Cardiac muscle cell (in vitro differentiated cells and primary cell): ENCODE measurements around the gene MCC. TPM values are rescaled to one million over a fixed set of nuclear protein-coding genes. Genes with fewer than 3 reads are reported as not detected.
"Not testable (repeated sequence)": the region's sequence is repeated elsewhere in the genome, so short reads cannot be mapped to it uniquely, and the experiment has no call there.

ENCODE experiments used
- DNase-seq, 2 donors: peaks; one replicate each; pipeline versions ENCODE4 v3.0.0 to v3.0.0-alpha.2; 2010 to 2017; ENCODE audit warnings: low read depth in 1 of 2, low spot score in 1 of 2
- H3K27ac ChIP-seq: fragments of 200-600 bp; sonication (generic); 2 replicates; pipeline ENCODE4 v1.5.1; 2016
- H3K27me3 ChIP-seq: fragments of 200-600 bp; sonication (generic); 2 replicates; pipeline ENCODE4 v1.6.0; 2016; ENCODE audit warnings: control low read depth
- H3K36me3 ChIP-seq: fragments of 200-600 bp; sonication (generic); 2 replicates; pipeline ENCODE4 v1.5.1; 2016; ENCODE audit warnings: control low read depth
- H3K4me1 ChIP-seq: fragments of 200-600 bp; sonication (generic); 2 replicates; pipeline ENCODE4 v1.8.1; 2017; ENCODE audit warnings: low read depth, mild to moderate bottlenecking, mixed run types
- H3K4me3 ChIP-seq: fragments of 200-600 bp; sonication (generic); 2 replicates; pipeline ENCODE4 v1.5.1; 2016; ENCODE audit warnings: mild to moderate bottlenecking
- H3K9me3 ChIP-seq: fragments of 200-600 bp; sonication (generic); 2 replicates; pipeline ENCODE4 v1.5.1; 2017; ENCODE audit warnings: low read depth, mild to moderate bottlenecking, control low read depth
- polyA plus RNA-seq: library from polyadenylated mRNA; unstranded; fragments of >200 nt; fragmentation: Nextera tagmentation; extraction: Ambion mirVana; gene quantifications from 2 replicates; pipeline ENCODE4 v1.2.1, GENCODE V29; 2016
- total RNA-seq: library from RNA; depleted of rRNA; stranded (reverse); fragments of >200 nt; gene quantifications from 2 replicates; pipeline ENCODE4 v1.2.3, GENCODE V29; 2016
- TF ChIP-seq, protein P1 (sequence below): IDR thresholded peaks from 2 replicates; pipeline ENCODE4 v1.5.1; 2012; ENCODE audit warnings: low read depth, mild to moderate bottlenecking, low read length

MCC gene
- total and polyA plus RNA-seq, 2 experiments from 2014 or later, result 37.8 to 137 TPM

DNA sequence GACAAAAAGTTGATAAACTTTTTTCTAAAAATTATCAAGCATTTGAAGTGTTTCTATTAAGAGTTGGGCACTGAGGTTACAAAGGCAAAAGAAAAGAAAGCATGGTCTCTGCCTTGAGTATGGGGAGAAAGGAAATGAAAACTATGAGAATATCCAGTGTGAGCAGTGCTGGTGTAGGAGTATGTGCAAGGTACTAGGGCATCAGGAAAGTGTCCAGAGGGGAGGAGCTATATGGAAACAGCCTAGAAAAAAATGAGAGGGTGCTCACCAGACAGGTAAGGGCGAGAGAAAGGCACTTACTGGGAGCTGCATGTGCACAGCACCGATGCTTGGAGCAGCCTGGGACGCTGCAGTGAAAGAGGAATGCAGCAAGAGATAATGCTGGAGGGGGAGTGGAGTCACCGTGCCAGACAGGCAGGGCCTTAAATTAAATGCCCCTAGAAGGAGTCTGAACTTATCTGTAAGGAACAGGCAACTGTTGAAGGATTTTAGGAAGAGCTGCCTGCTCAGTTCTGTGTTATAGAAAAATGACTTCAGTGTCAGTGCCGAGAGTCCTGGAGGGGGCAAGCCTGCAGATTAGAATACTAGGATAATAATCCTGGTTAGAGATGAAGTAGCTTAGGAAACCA lies 14.0 kb downstream of the MCC start:
- H3K27me3 ChIP-seq, result no peaks in the 10 kb centered on the region
- no peaks in the 10 kb centered on the region for H3K36me3 ChIP-seq
- no peaks in the 10 kb centered on the region for H3K9me3 ChIP-seq
- peak overlapping the region; percentile 70 for H3K27ac ChIP-seq
- TF ChIP-seq, protein P1, sequence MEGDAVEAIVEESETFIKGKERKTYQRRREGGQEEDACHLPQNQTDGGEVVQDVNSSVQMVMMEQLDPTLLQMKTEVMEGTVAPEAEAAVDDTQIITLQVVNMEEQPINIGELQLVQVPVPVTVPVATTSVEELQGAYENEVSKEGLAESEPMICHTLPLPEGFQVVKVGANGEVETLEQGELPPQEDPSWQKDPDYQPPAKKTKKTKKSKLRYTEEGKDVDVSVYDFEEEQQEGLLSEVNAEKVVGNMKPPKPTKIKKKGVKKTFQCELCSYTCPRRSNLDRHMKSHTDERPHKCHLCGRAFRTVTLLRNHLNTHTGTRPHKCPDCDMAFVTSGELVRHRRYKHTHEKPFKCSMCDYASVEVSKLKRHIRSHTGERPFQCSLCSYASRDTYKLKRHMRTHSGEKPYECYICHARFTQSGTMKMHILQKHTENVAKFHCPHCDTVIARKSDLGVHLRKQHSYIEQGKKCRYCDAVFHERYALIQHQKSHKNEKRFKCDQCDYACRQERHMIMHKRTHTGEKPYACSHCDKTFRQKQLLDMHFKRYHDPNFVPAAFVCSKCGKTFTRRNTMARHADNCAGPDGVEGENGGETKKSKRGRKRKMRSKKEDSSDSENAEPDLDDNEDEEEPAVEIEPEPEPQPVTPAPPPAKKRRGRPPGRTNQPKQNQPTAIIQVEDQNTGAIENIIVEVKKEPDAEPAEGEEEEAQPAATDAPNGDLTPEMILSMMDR, result no peak
- H3K4me1 ChIP-seq, result peaks cover 11% of the 10 kb centered on the region
- DNase-seq, result peak; percentile 53 to 56
- H3K4me3 ChIP-seq, result no peak overlapping the region

DNA sequence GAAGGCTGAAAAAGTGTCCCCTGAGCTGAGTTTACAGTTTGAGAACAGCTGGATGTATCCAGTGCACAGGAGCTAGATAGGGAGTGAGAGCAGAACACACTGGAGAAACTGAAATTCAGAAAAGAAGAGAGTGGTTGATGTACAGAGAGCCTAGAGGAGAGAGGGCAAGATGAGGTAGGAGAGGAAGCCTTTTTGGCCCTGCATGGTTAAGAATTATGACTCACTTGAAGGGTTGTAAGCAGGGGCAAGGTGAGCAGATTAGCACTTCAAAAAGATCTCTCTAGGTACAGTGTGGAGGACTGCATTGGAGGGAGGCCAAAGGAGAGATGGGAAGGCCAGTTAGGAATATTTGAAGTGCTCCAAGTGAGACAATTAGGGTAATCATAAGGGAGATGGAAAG lies 25.2 kb downstream of the MCC start:
- Histone ChIP-seq H3K4me3 (no peak overlapping the region), H3K9me3 (no peaks in the 10 kb centered on the region), H3K36me3 (no peaks in the 10 kb centered on the region), H3K27me3 (no peaks in the 10 kb centered on the region), H3K4me1 (no peaks in the 10 kb centered on the region), H3K27ac (no peak overlapping the region)
- no peak for DNase-seq
- TF ChIP-seq, protein P1, result no peak

DNA sequence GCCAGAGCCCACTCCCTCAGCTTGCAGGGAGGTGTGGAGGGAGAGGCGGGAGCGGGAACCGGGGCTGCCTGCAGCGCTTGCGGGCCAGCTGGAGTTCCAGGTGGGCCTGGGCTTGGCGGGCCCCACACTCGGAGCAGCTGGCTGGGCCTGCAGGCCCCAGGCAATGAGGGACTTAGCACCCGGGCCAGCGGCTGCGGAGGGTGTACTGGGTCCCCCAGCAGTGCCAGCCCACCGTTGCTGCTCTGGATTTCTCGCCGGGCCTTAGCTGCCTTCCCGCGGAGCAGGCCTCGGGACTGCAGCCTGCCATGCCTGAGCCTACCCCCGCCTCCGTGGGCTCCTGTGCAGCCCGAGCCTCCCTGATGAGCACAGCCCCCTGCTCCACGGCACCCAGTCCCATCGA lies 31.1 kb downstream of the MCC start:
- H3K9me3 ChIP-seq, H3K4me1 ChIP-seq, H3K4me3 ChIP-seq, H3K27me3 ChIP-seq, H3K36me3 ChIP-seq, H3K27ac ChIP-seq, DNase-seq: not testable (repeated sequence)

DNA sequence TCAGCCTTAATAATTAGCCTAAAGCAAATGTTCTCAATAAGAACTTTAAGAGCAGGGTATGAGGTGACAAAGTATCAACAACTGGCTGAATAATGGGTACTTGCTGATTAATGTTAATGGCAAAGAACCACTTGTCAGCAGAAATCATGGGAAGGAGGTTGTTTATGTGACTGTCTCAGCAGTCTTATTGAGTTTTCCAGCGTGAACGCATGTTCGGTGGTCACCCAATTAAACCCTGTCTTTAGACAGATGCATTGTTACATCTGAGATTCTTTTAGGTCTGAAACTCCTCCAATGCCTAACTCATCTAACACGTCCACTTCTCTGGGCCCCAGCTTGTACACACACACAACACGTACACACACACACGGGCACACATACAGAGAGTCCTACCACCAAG lies 35.3 kb downstream of the MCC start:
- TF ChIP-seq, protein P1, result no peak
- DNase-seq, result no peak
- Histone ChIP-seq H3K4me3 (no peak overlapping the region), H3K27ac (no peak overlapping the region), H3K9me3 (no peaks in the 10 kb centered on the region), H3K36me3 (no peaks in the 10 kb centered on the region), H3K27me3 (no peaks in the 10 kb centered on the region), H3K4me1 (no peaks in the 10 kb centered on the region)

DNA sequence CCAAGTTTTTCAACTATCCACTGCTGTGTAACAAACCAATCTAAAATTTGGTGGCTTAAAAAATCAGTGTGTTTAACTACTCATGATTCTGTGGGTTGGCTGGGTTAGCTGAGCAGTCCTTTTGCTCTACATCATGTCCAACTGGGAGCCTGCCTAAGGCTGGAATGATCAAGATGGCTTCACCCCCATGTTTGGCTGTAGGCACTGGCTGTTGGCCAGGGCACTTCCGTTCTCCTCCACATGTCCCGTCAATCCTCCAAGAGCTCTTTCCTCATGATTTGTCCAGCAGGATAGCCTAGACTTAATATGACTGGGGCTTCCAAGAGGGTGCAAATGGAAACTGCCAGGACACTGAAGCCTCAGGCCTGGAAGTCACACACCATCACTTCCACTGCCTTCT lies 36.5 kb downstream of the MCC start:
- peaks cover 5% of the 10 kb centered on the region for H3K4me1 ChIP-seq
- no peaks in the 10 kb centered on the region for H3K27me3 ChIP-seq
- peak in 1 of 2 donors; percentile 64 for DNase-seq
- H3K36me3 ChIP-seq, result no peaks in the 10 kb centered on the region
- H3K9me3 ChIP-seq, result no peaks in the 10 kb centered on the region
- TF ChIP-seq, protein P1, result no peak
- no peak overlapping the region for H3K4me3 ChIP-seq
- H3K27ac ChIP-seq, result no peak overlapping the region

DNA sequence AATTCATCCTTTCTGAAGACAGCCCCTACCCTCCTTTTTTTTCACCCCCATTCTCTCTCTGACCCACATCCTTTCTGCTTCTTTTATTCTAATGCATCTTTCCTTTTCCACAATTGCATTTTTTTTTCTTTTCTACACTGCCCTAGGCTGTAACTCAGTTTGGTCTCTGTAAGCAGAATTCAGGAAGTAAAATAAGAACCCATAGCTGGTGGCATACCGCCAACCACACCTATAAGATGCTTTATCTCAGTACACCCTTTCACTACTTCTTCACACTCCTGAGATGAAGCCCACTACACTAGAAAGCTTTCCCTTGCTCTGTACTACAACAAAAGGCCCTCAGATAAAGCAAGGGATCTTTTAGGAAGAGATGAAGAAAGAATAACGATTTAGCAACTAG lies 37.3 kb downstream of the MCC start:
- TF ChIP-seq, protein P1, result no peak
- Histone ChIP-seq H3K4me1 (peaks cover 12% of the 10 kb centered on the region), H3K27ac (no peak overlapping the region), H3K36me3 (no peaks in the 10 kb centered on the region), H3K9me3 (no peaks in the 10 kb centered on the region), H3K27me3 (no peaks in the 10 kb centered on the region), H3K4me3 (no peak overlapping the region)
- no peak for DNase-seq
